Measurements from ENCODE around the gene VAV2. TPM values are rescaled to one million over a fixed set of nuclear protein-coding genes. Genes with fewer than 3 reads are reported as not detected.

Gene VAV2
- total and polyA plus RNA-seq, 9 of the 15 experiments (the other 6 are each of a cell fraction or from before 2014, with no cell fraction given), result 0.01 to 2.7 (median 1.0) TPM; not detected in 1

DNA sequence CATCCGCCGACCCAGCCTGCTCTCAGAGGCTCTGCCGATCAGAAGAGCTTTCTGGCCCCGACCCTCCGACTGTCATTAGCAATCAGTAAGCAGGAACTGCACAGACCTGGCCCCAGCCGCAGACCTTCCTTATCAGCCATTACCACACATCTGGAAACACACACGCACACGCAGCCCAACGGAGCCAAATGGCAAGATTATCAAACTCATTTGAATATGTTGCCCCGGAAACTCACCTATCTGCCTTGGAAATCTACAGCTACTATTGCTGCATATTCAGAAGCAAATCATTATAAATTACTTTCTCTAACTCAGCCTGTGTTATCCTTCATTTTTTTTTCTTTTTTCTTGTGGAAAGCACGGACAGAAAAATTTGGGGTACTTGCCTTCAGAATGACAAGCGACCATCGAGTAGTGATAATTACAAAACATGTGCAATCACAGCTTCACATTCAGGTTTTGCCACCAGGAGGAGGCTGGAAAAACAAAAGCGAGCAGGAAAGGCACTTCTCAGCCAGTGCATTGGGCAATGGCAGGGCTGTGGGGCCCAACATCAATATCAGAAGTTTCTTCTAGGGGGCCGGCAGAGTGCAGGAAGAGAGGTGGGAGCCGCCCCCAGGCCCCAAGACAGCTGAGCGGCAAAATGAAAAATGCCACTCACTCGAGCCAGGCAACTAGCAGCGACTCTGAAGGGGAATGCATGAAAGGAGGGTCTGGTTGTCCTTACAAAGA is 122.3 kb downstream of the VAV2 start:
- Histone ChIP-seq H3K27ac (ENCODE audit: extremely low read depth, low read depth, low read length) (no peak overlapping the region), H3K4me1 (replicated peaks in 1 of 2; ENCODE audit: control insufficient read depth in 2 of 2, insufficient read depth in 2 of 2, low read length in 2 of 2) (peaks cover 9 to 10% of the 10 kb centered on the region in 2 experiments; a peak in 4 of 5 replicates), H3K9me3 (replicated peaks; ENCODE audit: control insufficient read depth, insufficient read depth, low read depth, low read length) (no peaks in the 10 kb centered on the region), H3K27me3 (ENCODE audit: control insufficient read depth in 2 of 2, insufficient read depth in 2 of 2, low read length in 2 of 2) (peaks cover 14 to 50% of the 10 kb centered on the region in 2 experiments; a peak in 4 of 5 replicates), H2AFZ (ENCODE audit: low read depth, low read length) (no peak overlapping the region), H3K79me2 (ENCODE audit: control insufficient read depth, insufficient read depth, low read length) (no peaks in the 10 kb centered on the region), H3K4me2 (ENCODE audit: insufficient read depth, low read length) (0 out of 2 replicates have a peak overlapping the region, but pooled peaks have one; percentile 17), H3K36me3 (ENCODE audit: control insufficient read depth, insufficient read depth, low read length) (no peaks in the 10 kb centered on the region), H3K9ac (ENCODE audit: insufficient read depth in 1 of 2, low read depth in 2 of 2, low read length in 2 of 2) (no peak overlapping the region), H3K4me3 (no peak overlapping the region), H3K9me1 (ENCODE audit: control insufficient read depth, insufficient read depth, low read length) (no peaks in the 10 kb centered on the region), H4K20me1 (replicated peaks; ENCODE audit: control insufficient read depth, insufficient read depth, low read length) (peaks cover 45% of the 10 kb centered on the region)
- in situ Hi-C loops (cut with MboI) (no loop called here), intact Hi-C loops (cut with micrococcal nuclease) (no loop called here)
- 1% methylated on average over 19 of the region's 19 CpGs for WGBS (ENCODE audit: insufficient coverage, low coverage, missing lambda C conversion rate)
- POLR2A ChIA-PET, result interaction anchor here (0.6 to 1.4 kb wide), 6 partner anchors 8 to 812 kb away, joined by 3 to 7 read pairs (median 3); no protein-coding TSS in a partner anchor
- ATAC-seq, result peak; percentile 97
- FAIRE-seq, result peak; percentile 92
- CTCF ChIA-PET (ENCODE audit: low intra/inter-chr PET ratio), result no interaction called here
- no TSS peak for BruUV-seq (replicated peaks)
- DNase-seq (ENCODE audit: extremely low read depth in 1 of 4, low spot score in 3 of 4), result peak; percentile 77 to 84 (median 79)
- TF ChIP-seq ZKSCAN8 (CRISPR knock-in tag; IDR thresholded peaks at IDR 0.05), result 0 out of 2 replicates have a peak, but pooled peaks have one; percentile 34
- no peak for TF ChIP-seq STAG1 (CRISPR knock-in tag; IDR thresholded peaks at IDR 0.05; ENCODE audit: borderline replicate concordance)
- no peak for TF ChIP-seq ZNF311 (CRISPR knock-in tag; IDR thresholded peaks at IDR 0.05)
- TF ChIP-seq BRCA1 (IDR thresholded peaks at IDR 0.05), result no peak
- no peak for TF ChIP-seq BRCA1 (CRISPR knock-in tag; IDR thresholded peaks at IDR 0.05)
- TF ChIP-seq HDAC8 (tag; IDR thresholded peaks at IDR 0.05), result no peak
- TF ChIP-seq, protein P1, sequence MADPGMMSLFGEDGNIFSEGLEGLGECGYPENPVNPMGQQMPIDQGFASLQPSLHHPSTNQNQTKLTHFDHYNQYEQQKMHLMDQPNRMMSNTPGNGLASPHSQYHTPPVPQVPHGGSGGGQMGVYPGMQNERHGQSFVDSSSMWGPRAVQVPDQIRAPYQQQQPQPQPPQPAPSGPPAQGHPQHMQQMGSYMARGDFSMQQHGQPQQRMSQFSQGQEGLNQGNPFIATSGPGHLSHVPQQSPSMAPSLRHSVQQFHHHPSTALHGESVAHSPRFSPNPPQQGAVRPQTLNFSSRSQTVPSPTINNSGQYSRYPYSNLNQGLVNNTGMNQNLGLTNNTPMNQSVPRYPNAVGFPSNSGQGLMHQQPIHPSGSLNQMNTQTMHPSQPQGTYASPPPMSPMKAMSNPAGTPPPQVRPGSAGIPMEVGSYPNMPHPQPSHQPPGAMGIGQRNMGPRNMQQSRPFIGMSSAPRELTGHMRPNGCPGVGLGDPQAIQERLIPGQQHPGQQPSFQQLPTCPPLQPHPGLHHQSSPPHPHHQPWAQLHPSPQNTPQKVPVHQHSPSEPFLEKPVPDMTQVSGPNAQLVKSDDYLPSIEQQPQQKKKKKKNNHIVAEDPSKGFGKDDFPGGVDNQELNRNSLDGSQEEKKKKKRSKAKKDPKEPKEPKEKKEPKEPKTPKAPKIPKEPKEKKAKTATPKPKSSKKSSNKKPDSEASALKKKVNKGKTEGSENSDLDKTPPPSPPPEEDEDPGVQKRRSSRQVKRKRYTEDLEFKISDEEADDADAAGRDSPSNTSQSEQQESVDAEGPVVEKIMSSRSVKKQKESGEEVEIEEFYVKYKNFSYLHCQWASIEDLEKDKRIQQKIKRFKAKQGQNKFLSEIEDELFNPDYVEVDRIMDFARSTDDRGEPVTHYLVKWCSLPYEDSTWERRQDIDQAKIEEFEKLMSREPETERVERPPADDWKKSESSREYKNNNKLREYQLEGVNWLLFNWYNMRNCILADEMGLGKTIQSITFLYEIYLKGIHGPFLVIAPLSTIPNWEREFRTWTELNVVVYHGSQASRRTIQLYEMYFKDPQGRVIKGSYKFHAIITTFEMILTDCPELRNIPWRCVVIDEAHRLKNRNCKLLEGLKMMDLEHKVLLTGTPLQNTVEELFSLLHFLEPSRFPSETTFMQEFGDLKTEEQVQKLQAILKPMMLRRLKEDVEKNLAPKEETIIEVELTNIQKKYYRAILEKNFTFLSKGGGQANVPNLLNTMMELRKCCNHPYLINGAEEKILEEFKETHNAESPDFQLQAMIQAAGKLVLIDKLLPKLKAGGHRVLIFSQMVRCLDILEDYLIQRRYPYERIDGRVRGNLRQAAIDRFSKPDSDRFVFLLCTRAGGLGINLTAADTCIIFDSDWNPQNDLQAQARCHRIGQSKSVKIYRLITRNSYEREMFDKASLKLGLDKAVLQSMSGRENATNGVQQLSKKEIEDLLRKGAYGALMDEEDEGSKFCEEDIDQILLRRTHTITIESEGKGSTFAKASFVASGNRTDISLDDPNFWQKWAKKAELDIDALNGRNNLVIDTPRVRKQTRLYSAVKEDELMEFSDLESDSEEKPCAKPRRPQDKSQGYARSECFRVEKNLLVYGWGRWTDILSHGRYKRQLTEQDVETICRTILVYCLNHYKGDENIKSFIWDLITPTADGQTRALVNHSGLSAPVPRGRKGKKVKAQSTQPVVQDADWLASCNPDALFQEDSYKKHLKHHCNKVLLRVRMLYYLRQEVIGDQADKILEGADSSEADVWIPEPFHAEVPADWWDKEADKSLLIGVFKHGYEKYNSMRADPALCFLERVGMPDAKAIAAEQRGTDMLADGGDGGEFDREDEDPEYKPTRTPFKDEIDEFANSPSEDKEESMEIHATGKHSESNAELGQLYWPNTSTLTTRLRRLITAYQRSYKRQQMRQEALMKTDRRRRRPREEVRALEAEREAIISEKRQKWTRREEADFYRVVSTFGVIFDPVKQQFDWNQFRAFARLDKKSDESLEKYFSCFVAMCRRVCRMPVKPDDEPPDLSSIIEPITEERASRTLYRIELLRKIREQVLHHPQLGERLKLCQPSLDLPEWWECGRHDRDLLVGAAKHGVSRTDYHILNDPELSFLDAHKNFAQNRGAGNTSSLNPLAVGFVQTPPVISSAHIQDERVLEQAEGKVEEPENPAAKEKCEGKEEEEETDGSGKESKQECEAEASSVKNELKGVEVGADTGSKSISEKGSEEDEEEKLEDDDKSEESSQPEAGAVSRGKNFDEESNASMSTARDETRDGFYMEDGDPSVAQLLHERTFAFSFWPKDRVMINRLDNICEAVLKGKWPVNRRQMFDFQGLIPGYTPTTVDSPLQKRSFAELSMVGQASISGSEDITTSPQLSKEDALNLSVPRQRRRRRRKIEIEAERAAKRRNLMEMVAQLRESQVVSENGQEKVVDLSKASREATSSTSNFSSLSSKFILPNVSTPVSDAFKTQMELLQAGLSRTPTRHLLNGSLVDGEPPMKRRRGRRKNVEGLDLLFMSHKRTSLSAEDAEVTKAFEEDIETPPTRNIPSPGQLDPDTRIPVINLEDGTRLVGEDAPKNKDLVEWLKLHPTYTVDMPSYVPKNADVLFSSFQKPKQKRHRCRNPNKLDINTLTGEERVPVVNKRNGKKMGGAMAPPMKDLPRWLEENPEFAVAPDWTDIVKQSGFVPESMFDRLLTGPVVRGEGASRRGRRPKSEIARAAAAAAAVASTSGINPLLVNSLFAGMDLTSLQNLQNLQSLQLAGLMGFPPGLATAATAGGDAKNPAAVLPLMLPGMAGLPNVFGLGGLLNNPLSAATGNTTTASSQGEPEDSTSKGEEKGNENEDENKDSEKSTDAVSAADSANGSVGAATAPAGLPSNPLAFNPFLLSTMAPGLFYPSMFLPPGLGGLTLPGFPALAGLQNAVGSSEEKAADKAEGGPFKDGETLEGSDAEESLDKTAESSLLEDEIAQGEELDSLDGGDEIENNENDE (IDR thresholded peaks at IDR 0.05; ENCODE audit: low read depth, low read length), result no peak
- no peak for TF ChIP-seq LARP7 (IDR thresholded peaks at IDR 0.05)
- TF ChIP-seq, protein P2, sequence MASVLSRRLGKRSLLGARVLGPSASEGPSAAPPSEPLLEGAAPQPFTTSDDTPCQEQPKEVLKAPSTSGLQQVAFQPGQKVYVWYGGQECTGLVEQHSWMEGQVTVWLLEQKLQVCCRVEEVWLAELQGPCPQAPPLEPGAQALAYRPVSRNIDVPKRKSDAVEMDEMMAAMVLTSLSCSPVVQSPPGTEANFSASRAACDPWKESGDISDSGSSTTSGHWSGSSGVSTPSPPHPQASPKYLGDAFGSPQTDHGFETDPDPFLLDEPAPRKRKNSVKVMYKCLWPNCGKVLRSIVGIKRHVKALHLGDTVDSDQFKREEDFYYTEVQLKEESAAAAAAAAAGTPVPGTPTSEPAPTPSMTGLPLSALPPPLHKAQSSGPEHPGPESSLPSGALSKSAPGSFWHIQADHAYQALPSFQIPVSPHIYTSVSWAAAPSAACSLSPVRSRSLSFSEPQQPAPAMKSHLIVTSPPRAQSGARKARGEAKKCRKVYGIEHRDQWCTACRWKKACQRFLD (CRISPR knock-in tag; IDR thresholded peaks at IDR 0.05), result peak; percentile 90
- peak; percentile 83 for TF ChIP-seq RFX1 (IDR thresholded peaks at IDR 0.05)

Data from K562 (cell line).